Adrenal gland (tissue), 12 donors: ENCODE results near the gene GATA3. TPM values are rescaled to one million over a fixed set of nuclear protein-coding genes. Genes with fewer than 3 reads are reported as not detected.

Experiments
- DNase-seq, 7 donors: peaks; one replicate each; pipeline ENCODE4 v3.0.0-alpha.2; 2019 to 2020
- H3K27ac ChIP-seq, 5 donors: fragments of 200-600 bp; sonication (generic) in 4 of 5; 1 replicate in 3 of 5; 2 replicates in 2 of 5; pipeline versions ENCODE4 v1.5.1 to v1.8.0; 2016 to 2020; ENCODE audit warnings: mild to moderate bottlenecking in 1 of 5
- H3K27me3 ChIP-seq: fragments of 200-600 bp; 2 replicates; pipeline ENCODE4 v1.8.0; 2021
- H3K36me3 ChIP-seq, 2 donors: fragments of 200-600 bp; replicated peaks in 1 of 2; 1 replicate in 1 of 2; 2 replicates in 1 of 2; pipeline versions ENCODE4 v1.5.1 to v1.8.0; 2018 to 2022
- H3K4me1 ChIP-seq, 2 donors: fragments of 200-600 bp; replicated peaks in 1 of 2; 1 replicate in 1 of 2; 2 replicates in 1 of 2; pipeline versions ENCODE4 v1.5.1 to v1.8.0; 2018 to 2021
- H3K4me3 ChIP-seq, 4 donors: fragments of 200-600 bp; sonication (generic) in 3 of 4; one replicate each; pipeline ENCODE4 v1.5.1; 2016 to 2018
- H3K9me3 ChIP-seq, 3 donors: fragments of 200-600 bp; sonication (generic) in 1 of 3; replicated peaks in 1 of 3; 1 replicate in 2 of 3; 2 replicates in 1 of 3; pipeline versions ENCODE4 v1.5.1 to v1.8.0; 2016 to 2021
- POLR2A ChIP-seq, 2 donors: fragments of 450-650 bp; IDR thresholded peaks; one replicate each; pipeline ENCODE4 v1.6.1; 2017; ENCODE audit warnings: antibody characterized with exemption in 2 of 2, mild to moderate bottlenecking in 2 of 2, moderate library complexity in 1 of 2
- WGBS, 4 donors: extraction: QIAGEN DNeasy Blood & Tissue Kit in 2 of 4; methylation state at CpG; one replicate each; pipeline versions ENCODE4 v1.1.5 to v1.1.7; 2013 to 2017; 5-methylcytosine and 5-hydroxymethylcytosine counted together
- intact Hi-C, 2 donors: fragments of 100-400 bp; cut with DNase I; formaldehyde crosslinking; loops; one replicate each; pipeline versions ENCODE4 v1.14.1 to v1.15.0; 2022 to 2023
- polyA plus RNA-seq, 3 donors: library from polyadenylated mRNA; stranded (reverse); fragments of 200-250 nt in 2 of 3; fragments of 350-450 nt in 1 of 3; fragmentation: Illumina TruSeq in 1 of 3; extraction: RNeasy Lipid Tissue Mini Kit (QIAGEN cat#74804) in 1 of 3; gene quantifications; one replicate each; pipeline ENCODE4 v1.2.3, GENCODE V29; 2013 to 2014
- total RNA-seq, 9 donors: library from RNA; depleted of rRNA in 4 of 9; stranded (reverse); fragments of >200 nt in 4 of 9; fragments of 120-200 nt in 1 of 9; fragmentation: NEBNext Ultra II Directional in 1 of 9; extraction: Animal tissue kit (Norgen Biotek cat#: 25700) in 1 of 9; gene quantifications; one replicate each; pipeline versions ENCODE4 v1.1.0 to v1.2.4, GENCODE V29; 2013 to 2023
- TF ChIP-seq, protein P1 (sequence below), 6 experiments: fragments of 450-650 bp in 4 of 6; fragments of 200-600 bp in 2 of 6; sonication (generic) in 1 of 6; IDR thresholded peaks; 1 replicate in 5 of 6; 2 replicates in 1 of 6; pipeline versions ENCODE4 v1.5.1 to v1.8.0; 2016 to 2021; ENCODE audit warnings: antibody characterized with exemption in 6 of 6, mild to moderate bottlenecking in 2 of 6, moderate library complexity in 1 of 6
- donor health status: healthy with polysubstance abuse.
- donor health status: Bipolar disorder and iron deficiency.
- donor health status: DM: yes; HTN: yes; CAD: no.
- donor health status: DM: no; HTN: no; CAD: no.
- donor health status: DM: no; HTN: no; CAD: no.
- donor health status: DM: yes; HTN: yes; CAD: no.

GATA3 gene
- total and polyA plus RNA-seq, 12 donors = 1.8 to 11.6 (median 4.7) TPM

DNA sequence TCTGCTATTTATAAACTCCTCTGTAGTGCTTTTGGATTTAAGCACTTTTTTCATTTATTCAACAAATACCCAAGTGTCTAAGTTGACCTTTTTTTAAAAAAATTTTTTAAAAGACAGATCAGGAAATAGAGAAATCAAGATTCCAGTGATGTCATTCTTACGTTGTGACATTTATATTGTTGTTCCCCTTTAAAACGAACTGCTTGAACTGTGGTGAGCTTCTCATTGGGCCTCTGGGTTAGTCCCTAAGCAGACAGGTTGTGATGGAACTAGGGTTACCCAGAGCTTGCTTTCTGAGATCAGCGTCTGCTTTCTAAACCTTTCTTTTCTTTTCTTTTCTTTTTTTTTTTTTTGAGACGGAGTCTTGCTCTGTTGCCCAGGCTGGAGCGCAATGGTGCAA is 22.4 kb downstream of the GATA3 start:
- Histone ChIP-seq H3K27ac (no peak overlapping the region), H3K27me3 (no peaks in the 10 kb centered on the region), H3K36me3 (no peaks in the 10 kb centered on the region), H3K9me3 (no peaks in the 10 kb centered on the region), H3K4me1 (no peaks in the 10 kb centered on the region), H3K4me3 (no peak overlapping the region)
- intact Hi-C loops = no loop called here
- TF ChIP-seq, protein P1, sequence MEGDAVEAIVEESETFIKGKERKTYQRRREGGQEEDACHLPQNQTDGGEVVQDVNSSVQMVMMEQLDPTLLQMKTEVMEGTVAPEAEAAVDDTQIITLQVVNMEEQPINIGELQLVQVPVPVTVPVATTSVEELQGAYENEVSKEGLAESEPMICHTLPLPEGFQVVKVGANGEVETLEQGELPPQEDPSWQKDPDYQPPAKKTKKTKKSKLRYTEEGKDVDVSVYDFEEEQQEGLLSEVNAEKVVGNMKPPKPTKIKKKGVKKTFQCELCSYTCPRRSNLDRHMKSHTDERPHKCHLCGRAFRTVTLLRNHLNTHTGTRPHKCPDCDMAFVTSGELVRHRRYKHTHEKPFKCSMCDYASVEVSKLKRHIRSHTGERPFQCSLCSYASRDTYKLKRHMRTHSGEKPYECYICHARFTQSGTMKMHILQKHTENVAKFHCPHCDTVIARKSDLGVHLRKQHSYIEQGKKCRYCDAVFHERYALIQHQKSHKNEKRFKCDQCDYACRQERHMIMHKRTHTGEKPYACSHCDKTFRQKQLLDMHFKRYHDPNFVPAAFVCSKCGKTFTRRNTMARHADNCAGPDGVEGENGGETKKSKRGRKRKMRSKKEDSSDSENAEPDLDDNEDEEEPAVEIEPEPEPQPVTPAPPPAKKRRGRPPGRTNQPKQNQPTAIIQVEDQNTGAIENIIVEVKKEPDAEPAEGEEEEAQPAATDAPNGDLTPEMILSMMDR (IDR thresholded peaks at IDR 0.05) = no peak
- no peak for TF ChIP-seq POLR2A (IDR thresholded peaks at IDR 0.05)
- DNase-seq = no peak
- WGBS, 4 donors = 80 to 91% (median 85%) methylated on average over 4 to 5 of the region's 5 CpGs

DNA sequence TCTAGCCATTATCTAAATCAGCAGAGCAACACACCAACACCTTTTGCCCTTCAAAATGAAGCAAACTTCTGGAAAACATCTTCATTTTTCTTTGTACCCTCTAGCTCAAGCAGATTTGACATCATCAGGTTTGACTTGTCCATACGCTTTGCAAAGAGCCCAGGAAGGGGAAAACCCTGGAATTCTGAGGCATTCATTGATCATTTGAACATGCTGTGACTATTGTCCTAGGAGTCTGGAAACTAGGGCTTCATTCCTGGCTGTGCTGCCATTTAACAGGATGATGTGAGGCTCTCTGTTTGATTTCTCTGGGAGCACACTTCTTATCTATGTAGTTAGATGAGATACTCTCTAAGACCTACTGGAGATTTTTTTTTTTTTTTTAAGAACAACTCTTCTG is 23.5 kb downstream of the GATA3 start:
- intact Hi-C loops = no loop called here
- no peak for DNase-seq
- no peaks in the 10 kb centered on the region for H3K4me1 ChIP-seq
- no peaks in the 10 kb centered on the region for H3K27me3 ChIP-seq
- H3K36me3 ChIP-seq = no peaks in the 10 kb centered on the region
- WGBS, 4 donors = 81 to 100% (median 92%) methylated on average over 1 of the region's 1 CpG
- H3K4me3 ChIP-seq = no peak overlapping the region
- TF ChIP-seq POLR2A (IDR thresholded peaks at IDR 0.05) = no peak
- TF ChIP-seq, protein P1 (IDR thresholded peaks at IDR 0.05) = no peak
- H3K27ac ChIP-seq = no peak overlapping the region
- H3K9me3 ChIP-seq = no peaks in the 10 kb centered on the region

DNA sequence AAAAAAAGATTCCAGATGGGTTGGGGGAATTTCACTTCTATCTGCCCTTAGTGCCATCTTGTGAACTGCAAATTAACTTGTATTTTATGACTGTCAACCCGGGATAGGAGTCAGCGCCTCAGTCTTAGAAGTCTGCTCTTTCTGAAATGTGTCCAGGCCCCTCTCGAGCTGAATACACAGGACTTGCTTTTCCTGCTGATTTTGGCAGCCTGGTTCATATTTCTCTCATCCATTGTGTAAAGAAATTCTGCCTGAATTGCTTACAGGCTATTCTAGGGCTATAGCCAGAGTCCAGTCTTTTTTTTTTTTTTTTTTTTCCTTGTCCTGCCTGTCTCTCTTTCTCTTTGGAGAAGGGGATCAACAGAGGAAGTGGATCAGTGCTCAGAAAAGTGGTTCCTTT is 24.6 kb downstream of the GATA3 start:
- no peak for DNase-seq
- no peaks in the 10 kb centered on the region for H3K27me3 ChIP-seq
- H3K4me3 ChIP-seq = no peak overlapping the region
- intact Hi-C loops = no loop called here
- H3K36me3 ChIP-seq = no peaks in the 10 kb centered on the region
- no peaks in the 10 kb centered on the region for H3K9me3 ChIP-seq
- TF ChIP-seq, protein P1 (IDR thresholded peaks at IDR 0.05) = no peak
- TF ChIP-seq POLR2A (IDR thresholded peaks at IDR 0.05) = no peak
- no peaks in the 10 kb centered on the region for H3K4me1 ChIP-seq
- WGBS, 4 donors = 66 to 72% (median 69%) methylated on average over 3 of the region's 3 CpGs
- H3K27ac ChIP-seq = no peak overlapping the region

GRCh38 chr10:8084799-8085198 is 30.3 kb downstream of the GATA3 start:
- DNase-seq = no peak
- WGBS, 4 donors = 64 to 72% (median 69%) methylated on average over 3 of the region's 3 CpGs
- no peaks in the 10 kb centered on the region for H3K27me3 ChIP-seq

More at GRCh38 chr10:8084799-8085198, 30.3 kb downstream of the GATA3 start:
- Histone ChIP-seq H3K27ac (no peak overlapping the region), H3K4me1 (no peaks in the 10 kb centered on the region), H3K4me3 (no peak overlapping the region), H3K9me3 (no peaks in the 10 kb centered on the region), H3K36me3 (no peaks in the 10 kb centered on the region)
- TF ChIP-seq POLR2A (IDR thresholded peaks at IDR 0.05) = no peak
- TF ChIP-seq, protein P1 (IDR thresholded peaks at IDR 0.05) = no peak
- intact Hi-C loops = no loop called here
